HG03103 (cell line): ENCODE results near the gene SH3BP5.
A peak's percentile ranks its signal among the peaks of the same experiment; 100 is the strongest.
"Not testable (repeated sequence)": the region's sequence is repeated elsewhere in the genome, so short reads cannot be mapped to it uniquely, and the experiment has no call there.

Source experiments
- ATAC-seq: cut with Tn5 transposase; IDR thresholded peaks from one replicate; pipeline ENCODE4 v1.9.1; 2021; ENCODE audit warnings: low read depth; ENCODE audit not compliant: unreplicated experiment

The SH3BP5 gene

DNA sequence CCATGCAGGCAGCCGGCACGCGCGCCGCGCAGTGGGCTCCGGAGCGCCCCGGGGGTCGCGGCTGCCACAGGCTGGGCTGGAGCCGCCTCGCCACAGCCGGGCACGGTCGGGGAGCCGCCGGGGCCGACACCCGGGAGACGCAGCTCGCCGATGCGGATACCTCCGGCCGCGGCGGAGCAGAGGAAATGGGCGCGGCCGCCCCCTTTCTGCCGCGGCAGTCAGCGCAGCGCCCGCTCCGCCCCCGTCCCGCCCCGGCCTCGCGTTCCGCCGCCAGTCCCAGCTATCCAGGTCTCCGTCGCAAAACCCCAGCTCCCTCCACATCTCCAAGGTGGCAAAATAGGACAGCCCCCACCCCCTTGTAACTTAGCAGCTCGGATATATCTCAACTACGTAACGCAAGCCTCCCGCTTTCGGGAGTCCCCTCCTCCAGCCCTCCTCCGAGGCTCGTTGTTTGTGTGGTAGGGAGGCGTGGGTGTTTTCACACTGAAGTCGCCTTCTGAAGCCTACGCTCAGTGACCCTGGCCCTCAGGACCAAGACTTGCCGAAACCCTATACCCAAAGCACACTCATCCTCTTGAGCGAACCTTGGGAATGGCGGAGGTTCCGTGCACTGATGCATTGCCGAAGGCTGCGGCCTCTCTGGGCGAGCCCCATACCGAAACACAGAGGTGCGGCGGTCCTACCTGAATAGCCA lies at the start of gene SH3BP5:
SH3BP5 (minus strand) TSS at position 182 of the 694 bp plus-strand sequence; CDS start at position 4, 178 bp downstream.
- ATAC-seq = peak; percentile 76

DNA sequence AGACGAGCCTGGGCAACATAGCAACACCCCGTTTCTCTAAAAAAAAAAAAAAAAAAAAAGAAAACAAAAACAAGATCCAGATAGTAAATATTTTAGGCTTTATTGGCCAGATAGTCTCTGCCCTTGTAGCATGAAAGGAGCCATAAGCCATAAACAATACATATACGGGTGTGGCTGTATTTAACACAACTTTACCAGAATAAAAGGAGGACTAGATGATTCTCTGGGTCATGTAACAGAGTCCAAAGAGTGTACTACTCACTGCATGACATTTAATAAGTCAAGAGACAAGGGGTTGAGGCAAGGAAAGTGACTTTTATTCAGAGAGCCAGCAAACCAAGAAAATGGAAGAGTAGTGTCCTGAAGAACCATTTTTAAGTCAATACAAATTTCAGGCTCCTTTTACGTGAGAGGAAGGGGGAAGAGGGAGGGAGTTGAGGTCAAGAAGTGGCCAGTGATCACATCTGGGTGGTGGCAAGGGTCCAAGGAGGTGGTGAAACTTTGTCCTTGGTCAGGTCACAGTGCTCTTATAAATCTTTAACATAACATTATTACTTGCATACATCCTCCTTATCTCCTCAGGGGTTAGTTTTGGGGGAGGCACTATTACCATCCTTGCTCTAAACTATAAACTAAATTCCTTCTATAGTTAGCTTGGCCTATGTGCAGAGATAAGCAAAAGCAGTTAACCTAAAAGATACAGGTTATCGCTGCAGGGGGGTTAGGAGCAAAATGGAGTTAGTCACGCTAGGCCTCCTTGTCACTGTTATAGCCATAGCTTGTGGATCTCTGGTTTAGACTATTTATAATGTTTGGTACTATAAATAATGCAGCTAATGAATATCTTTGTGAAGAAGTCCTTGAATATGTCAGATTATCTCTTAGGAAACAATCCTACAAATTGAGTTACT lies 48.8 kb upstream of the SH3BP5 start:
- no peak for ATAC-seq

- ATAC-seq = peak; percentile 91
Measured at GRCh38 chr3:15377961-15378791, 45.8 kb upstream of the SH3BP5 start.

GRCh38 chr3:15375461-15376000 lies 43.1 kb upstream of the SH3BP5 start:
- no peak for ATAC-seq

GRCh38 chr3:15372918-15373317 lies 40.5 kb upstream of the SH3BP5 start:
- ATAC-seq = no peak

- ATAC-seq = no peak
Measured at GRCh38 chr3:15368561-15369135, 36.3 kb upstream of the SH3BP5 start.

GRCh38 chr3:15367059-15367458 lies 34.7 kb upstream of the SH3BP5 start:
- ATAC-seq = no peak

GRCh38 chr3:15364078-15364477 lies 31.7 kb upstream of the SH3BP5 start:
- ATAC-seq = not testable (repeated sequence)

- peak; percentile 65 for ATAC-seq
Measured at GRCh38 chr3:15361494-15362214, 29.3 kb upstream of the SH3BP5 start.

DNA sequence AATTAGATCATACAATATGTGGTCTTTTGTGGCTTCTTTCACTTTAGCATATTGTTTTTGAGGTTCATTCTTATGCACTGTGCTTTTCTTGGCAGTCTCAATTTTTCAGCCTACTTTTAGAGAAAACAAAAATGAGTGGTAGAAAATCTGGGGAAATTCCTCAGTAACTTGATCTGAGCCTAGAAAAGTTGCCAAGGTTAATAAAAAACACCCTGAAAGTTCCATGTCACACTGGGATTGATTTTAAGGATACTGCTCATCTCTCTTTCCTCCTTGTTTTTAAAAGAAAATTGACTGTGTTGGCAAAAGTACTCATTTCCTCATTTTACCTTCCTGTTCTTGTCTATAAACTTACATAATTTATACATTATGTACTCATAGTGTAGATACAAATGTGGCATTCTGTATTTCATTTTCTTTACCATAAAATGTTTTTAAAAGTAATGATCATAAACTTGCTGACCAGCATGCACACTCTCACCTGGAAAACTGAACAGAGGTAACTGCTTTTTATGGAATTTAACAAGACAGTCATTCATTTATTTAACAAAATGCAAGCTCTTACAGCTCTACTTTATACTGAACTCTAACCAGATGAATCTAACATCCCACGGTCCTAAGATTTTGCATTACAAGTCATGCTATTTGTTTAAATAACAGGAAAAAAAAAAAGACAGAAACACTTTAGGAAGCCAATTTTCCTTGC lies 28.6 kb upstream of the SH3BP5 start:
- ATAC-seq = peak; percentile 4

- ATAC-seq = no peak
Measured at GRCh38 chr3:15359677-15360397, 27.5 kb upstream of the SH3BP5 start.

DNA sequence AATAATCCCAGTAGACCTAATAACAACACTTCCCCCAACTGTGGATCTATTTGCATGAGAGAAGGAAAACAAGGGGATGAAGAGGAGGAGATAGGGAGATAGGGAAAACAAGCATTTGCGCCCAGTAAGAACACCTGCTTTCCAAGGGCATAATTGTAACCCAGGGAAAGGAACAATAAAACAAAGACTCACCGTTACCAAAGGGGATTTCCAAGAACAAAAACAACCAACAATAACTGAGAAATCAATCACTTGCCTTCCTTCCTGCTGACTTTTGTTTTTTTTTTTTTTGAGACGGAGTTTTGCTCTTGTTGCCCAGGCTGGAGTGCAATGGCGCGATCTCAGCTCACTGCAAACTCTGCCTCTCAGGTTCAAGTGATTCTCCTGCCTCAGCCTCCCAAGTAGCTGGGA lies 24.3 kb upstream of the SH3BP5 start:
- ATAC-seq = not testable (repeated sequence)

DNA sequence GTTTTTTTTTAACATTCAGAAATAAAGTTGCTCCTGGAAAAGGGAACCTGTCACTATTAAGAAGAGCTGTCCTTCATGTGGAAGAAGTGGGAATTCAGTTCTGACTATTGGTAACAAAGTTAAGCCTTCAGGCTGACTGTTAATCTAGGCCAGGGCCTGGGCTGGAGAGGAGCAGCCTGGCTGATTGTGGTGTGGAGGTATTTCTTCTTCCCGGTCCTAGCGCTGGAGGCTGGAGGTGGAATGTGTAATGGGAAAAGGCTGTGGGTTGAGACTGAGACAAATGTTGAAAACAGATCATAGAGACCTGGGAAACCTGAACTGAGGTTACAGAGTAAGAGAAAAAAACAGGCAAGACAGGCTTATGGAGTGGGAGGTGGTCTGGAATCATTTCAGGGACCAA lies 23.8 kb upstream of the SH3BP5 start:
- no peak for ATAC-seq

GRCh38 chr3:15355086-15355485 lies 22.7 kb upstream of the SH3BP5 start:
- ATAC-seq = no peak

DNA sequence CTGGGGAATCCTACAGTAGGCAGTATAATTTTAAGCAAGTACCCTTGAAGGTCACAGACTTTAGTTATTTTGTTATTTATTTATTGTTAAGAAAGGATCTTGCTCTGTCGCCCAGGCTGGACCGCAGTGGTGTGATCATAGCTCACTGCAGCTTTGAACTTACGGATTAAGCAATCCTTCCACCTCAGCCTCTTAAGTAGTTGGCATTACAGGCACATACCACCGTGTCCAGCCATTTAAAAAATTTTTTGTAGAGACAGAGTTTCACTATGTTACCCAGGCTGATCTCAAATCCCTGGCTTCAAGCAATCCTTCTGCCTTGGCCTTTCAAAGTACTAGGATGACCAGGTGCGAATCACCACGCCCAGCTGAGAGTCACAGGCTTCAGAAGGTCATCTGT lies 22.1 kb upstream of the SH3BP5 start:
- ATAC-seq = no peak

GRCh38 chr3:15350141-15350540 lies 17.8 kb upstream of the SH3BP5 start:
- ATAC-seq = no peak

- ATAC-seq = not testable (repeated sequence)
Measured at GRCh38 chr3:15349438-15349837, 17.1 kb upstream of the SH3BP5 start.

DNA sequence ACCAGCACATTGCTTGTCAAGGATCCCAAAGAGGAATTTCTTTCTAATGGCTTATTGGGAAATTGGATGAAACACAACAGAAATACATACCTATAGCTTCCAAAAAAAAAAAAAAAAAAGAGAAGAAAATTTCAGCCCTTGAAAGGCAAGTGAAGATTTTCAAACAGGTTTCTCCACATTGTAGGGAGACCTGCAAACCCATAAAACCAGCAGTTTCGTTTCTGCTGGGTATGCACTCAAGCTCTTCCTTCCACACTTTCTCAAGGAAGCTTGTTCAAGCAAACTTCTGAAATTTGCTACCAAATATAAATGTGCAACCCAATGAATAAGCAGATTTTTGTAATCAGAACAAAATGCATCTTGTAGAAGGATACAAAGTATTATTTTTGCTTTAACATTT lies 15.9 kb upstream of the SH3BP5 start:
- ATAC-seq = no peak
